Measurements from ENCODE around the gene MROH7. TPM values are rescaled to one million over a fixed set of nuclear protein-coding genes. Genes with fewer than 3 reads are reported as not detected.

The MROH7 gene
- polyA plus RNA-seq, 1 donor, result 14.8 TPM

GRCh38 chr1:54649921-54650320, 8.3 kb downstream of the MROH7 start:
- DNase-seq, result no peak

GRCh38 chr1:54650417-54650816, 8.8 kb downstream of the MROH7 start:
- DNase-seq, result no peak

- no peak for DNase-seq
These were observed 10.0 kb downstream of the MROH7 start for GRCh38 chr1:54651608-54652007.

- DNase-seq, result no peak
These were observed 10.6 kb downstream of the MROH7 start for GRCh38 chr1:54652168-54652567.

- DNase-seq, result no peak
These were observed 11.4 kb downstream of the MROH7 start for GRCh38 chr1:54653036-54653435.

- no peak for DNase-seq
These were observed 16.8 kb downstream of the MROH7 start for GRCh38 chr1:54658164-54658913.

- no peak for DNase-seq
These were observed 22.1 kb downstream of the MROH7 start for GRCh38 chr1:54663725-54664124.

- DNase-seq, result no peak
These were observed 22.8 kb downstream of the MROH7 start for GRCh38 chr1:54664364-54664763.

- DNase-seq, result no peak
These were observed 24.3 kb downstream of the MROH7 start for GRCh38 chr1:54665852-54666251.

- DNase-seq, result no peak
These were observed 24.7 kb downstream of the MROH7 start for GRCh38 chr1:54666333-54666732.

- DNase-seq, result no peak
These were observed 26.2 kb downstream of the MROH7 start for GRCh38 chr1:54667797-54668196.

GRCh38 chr1:54668567-54668966, 27.0 kb downstream of the MROH7 start:
- DNase-seq, result no peak

GRCh38 chr1:54671985-54672608, 30.5 kb downstream of the MROH7 start:
- DNase-seq, result no peak

GRCh38 chr1:54678776-54679643, 37.4 kb downstream of the MROH7 start:
- no peak for DNase-seq

- no peak for DNase-seq
These were observed 38.1 kb downstream of the MROH7 start for GRCh38 chr1:54679706-54680105.

- no peak for DNase-seq
These were observed 38.8 kb downstream of the MROH7 start for GRCh38 chr1:54680387-54680786.

- peak; percentile 38 for DNase-seq
These were observed 39.8 kb downstream of the MROH7 start for GRCh38 chr1:54681358-54681757.

GRCh38 chr1:54683453-54683852, 41.9 kb downstream of the MROH7 start:
- DNase-seq, result no peak

- DNase-seq, result no peak
These were observed 43.8 kb downstream of the MROH7 start for GRCh38 chr1:54685335-54685905.

- DNase-seq, result no peak
These were observed 44.6 kb downstream of the MROH7 start for GRCh38 chr1:54686155-54686554.

- no peak for DNase-seq
These were observed 53.2 kb downstream of the MROH7 start for GRCh38 chr1:54694771-54695170.

- no peak for DNase-seq
These were observed 53.6 kb downstream of the MROH7 start for GRCh38 chr1:54695221-54695620.

- no peak for DNase-seq
These were observed 54.2 kb downstream of the MROH7 start for GRCh38 chr1:54695764-54696163.
